ENCODE measurements around the gene PADI6. TPM values are rescaled to one million over a fixed set of nuclear protein-coding genes. Genes with fewer than 3 reads are reported as not detected.
"Not testable (repeated sequence)": the region's sequence is repeated elsewhere in the genome, so short reads cannot be mapped to it uniquely, and the experiment has no call there.

The PADI6 gene
- not detected for total RNA-seq

DNA sequence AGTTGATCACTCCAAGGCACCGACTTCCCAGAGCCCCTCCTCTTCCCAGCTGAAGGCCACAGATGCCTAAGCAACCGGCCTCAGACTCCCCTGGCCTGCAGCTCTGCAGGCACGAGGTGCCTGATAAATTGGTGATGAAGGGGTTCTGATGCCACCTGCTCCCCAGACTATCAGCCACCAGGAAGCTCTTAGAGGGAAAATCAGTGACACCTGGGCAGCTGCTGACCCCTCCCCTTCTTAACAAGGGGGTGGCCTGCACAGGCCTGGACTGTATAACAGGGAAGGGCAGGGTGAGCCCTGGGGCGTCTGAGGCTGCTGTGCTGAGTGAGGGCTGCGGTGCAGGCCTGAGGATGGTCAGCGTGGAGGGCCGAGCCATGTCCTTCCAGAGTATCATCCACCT, at the start of gene PADI6:
Gene PADI6, plus strand, starts transcription at position 301 of the 400 bp plus-strand sequence. Its CDS starts 50 bp downstream, at position 351.
- DNase-seq (ENCODE audit: low spot score): no peak

DNA sequence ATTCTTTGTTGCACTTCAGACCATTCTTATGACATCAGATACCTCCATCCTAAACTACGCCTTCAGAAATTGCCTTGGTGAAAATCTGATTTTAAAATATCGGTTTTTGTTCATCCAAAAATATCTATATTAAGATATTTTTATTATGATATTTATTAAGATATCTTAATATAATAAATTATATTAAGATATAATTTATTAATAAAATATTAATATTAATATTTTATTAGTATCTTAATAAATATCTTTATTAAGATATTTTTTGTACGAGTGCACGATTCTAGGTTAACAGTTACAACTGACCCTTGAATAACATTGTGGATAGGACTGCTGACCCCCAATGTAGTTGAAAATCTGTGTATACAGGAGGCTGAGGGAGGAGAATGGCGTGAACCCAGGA, 43.1 kb upstream of the PADI6 start:
- no peak for DNase-seq (ENCODE audit: low spot score)

DNA sequence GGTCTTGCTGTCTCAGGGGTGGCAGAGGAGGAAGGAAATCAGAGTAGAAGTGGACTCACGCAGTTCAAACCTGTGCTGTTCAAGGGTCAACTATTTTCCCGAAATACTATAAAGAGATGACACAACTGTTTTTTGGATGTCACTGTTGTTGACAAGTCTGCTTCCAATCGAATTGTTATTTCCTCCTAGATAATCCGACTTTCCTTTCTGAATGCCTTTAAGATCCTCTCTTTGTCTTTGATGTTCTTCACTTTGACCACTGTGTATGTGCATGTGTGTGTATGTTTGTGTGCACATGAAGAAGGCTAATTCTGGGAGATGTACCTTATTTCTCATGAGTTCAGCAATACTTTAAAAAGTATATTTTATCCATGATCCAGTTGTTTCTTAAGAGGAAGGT, 42.4 kb upstream of the PADI6 start:
- no peak for DNase-seq (ENCODE audit: low spot score)

DNA sequence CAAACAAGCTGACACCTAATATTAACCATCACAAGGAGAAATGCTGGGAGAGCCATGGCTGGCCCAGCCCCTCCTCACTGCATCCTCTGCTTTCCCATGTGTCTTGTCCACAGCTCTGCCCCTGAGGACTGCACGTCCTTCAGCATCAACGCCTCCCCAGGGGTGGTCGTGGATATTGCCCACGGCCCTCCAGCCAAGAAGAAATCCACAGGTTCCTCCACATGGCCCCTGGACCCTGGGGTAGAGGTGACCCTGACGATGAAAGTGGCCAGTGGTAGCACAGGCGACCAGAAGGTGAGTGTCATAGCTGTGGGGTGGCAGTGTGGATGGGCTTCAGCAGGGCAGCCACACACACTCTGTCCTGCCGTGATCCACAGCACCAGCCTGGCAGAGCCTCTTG, 41.1 kb upstream of the PADI6 start:
- no peak for DNase-seq (ENCODE audit: low spot score)

DNA sequence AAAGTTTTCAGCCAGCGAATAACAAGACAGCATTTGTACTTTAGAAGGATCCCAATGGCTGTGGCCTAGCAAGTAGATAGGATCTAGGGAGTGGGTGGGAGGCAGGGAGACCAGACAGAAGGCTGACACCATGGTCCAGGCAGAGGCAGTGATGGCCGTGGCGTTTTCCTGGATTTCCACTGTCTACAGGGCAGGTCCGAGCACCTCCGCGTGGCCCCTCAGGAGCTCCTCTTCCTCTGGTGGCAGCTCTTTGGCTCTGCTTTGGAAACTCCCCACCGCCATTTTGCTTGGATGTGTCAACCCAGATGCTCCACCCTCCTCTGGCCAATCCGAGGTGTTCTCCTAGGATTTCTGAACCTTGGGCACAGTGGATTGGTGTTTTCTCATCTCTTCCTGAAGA, 38.9 kb upstream of the PADI6 start:
- no peak for DNase-seq (ENCODE audit: low spot score)

DNA sequence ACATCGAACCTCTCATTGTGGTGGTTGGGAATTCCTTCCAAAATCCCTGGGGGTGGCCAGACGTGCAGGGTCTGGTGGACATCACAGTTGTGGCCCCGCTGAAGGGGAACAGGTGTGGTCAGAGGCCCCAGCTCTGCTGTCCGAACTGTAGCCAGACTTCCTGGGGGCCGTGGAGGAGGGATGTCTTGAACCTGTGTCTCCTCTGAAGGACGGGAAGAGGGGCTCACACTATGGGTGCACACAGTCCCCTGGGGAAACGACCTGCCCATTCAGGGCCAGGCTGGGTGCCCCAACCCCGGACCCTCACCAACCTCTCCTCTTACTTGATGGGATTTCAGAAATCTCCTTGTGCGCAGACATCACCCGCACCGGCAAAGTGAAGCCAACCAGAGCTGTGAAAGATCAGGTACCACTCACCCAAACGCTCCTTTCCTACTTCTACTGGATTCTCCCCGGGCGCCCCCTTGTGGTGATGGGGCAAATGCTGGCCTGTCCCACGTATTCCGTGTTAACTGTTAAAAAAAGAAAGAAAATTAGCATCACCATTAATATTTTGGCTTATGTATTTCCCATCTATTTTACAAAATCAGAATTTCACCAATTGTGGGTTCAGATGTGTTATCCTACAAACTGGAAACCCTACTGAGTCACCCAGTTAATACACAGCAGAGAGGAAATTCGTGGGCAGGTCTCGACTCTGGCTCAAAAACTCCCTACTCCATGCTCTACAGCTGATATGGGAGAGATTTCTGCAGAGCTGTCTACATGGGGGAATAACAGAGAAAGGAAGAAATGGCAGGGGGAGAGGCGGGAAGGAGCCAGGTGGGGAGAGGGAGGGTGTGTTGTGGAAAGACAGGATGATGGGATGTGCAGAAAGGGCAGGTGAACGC, 35.9 kb upstream of the PADI6 start:
- DNase-seq (ENCODE audit: low spot score): peak; percentile 51

DNA sequence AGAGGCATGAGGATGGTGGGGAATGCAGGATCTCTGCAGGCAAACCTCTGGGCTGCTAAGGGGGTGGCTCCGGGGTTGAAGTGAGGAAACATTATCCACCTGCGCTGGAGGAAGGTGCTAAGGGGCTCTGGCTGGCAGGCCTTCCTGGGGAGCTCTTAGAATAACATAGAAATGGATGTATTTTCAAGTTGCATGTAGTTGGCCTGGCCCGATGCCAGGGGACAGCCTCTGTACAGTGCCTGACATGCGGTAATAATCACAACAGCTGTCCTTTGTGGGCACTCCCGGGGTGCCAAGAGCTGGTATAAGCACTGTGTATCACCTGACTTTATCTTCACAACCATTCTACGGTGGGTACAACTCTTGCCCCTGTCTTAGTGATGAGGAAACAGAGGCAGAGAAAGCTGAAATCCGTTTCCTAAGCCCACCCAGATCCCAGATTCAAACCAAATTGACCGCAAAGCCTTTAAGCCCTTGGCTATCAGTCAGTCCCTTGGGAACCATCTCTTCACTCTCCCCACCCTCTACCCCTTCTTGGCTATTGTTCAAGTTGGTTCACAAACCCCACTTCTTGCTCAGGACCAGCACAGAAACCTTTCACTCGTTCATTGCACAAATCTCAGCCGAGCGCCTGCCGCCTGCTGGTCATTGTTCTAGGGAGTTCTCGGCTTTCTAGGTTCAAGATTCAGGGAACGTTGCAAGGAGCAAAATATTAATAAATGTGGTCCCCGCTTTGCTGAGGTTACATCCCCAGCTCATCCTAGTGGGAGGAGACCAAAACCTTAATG, 33.1 kb upstream of the PADI6 start:
- DNase-seq (ENCODE audit: low spot score): no peak

DNA sequence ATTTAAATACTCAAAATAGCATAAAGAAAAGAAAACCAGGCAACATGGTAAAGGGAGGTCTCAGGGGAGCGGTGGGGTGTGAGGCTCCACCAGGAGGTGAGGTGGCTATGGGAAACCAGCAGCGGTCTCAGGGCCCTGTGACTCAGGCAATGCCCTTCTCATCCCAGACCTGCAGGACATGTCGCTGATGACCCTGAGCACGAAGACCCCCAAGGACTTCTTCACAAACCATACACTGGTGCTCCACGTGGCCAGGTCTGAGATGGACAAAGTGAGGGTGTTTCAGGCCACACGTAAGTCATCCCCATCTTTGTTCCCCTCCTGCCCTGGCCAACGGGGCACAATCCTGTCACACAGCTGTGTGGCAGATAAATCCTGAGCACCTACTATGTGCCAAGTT, 32.5 kb upstream of the PADI6 start:
- DNase-seq (ENCODE audit: low spot score): no peak

DNA sequence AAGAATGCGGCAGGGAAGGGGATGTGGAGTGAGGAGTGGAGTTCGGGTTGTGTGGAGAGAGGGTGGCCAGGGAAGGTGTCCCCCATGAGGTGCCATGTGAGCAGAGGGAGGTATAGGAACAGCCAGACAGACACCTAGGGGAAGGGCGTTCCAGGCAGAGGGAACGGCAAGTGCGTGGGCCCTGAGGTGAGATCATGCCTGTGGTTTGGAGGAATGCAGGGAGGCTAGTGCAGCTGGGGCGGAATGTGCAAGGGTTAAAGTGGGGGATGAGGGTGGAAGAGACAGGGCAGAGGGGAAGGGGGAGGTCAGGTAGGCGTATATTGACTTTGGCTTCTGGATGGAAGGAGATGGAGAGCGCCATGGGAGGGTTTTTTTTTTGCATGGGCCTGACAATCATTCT, 31.6 kb upstream of the PADI6 start:
- no peak for DNase-seq (ENCODE audit: low spot score)

DNA sequence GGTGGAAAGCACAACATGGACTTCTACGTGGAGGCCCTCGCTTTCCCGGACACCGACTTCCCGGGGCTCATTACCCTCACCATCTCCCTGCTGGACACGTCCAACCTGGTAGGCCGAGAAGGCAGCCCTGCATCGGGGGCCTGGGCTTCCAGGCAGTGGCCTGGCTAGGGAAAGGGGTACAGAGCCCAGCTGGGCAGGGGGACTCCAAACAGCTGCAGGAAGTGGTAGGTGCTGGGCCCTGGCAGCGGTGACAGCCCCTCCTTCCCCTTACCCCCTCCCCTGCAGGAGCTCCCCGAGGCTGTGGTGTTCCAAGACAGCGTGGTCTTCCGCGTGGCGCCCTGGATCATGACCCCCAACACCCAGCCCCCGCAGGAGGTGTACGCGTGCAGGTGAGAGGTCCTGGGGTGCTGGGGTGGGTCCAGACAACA, 30.0 kb upstream of the PADI6 start:
- DNase-seq (ENCODE audit: low spot score): no peak

DNA sequence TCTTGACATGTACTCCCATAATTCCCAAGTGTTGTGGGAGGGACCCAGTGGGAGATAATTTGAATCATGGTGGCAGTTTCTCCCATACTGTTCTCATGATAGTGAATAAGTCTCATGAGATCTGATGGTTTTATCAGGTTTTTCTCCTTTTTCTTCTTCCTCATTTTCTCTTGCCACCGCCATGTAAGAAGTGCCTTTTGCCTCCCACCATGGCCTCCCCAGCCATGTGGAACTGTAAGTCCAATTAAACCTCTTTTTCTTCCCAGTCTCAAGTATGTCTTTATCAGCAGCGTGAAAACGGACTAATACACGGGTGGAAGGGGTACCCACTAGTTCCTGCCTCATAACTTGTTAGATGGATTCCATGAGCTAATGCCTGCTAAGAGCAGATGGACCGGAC, 26.5 kb upstream of the PADI6 start:
- DNase-seq (ENCODE audit: low spot score): not testable (repeated sequence)

DNA sequence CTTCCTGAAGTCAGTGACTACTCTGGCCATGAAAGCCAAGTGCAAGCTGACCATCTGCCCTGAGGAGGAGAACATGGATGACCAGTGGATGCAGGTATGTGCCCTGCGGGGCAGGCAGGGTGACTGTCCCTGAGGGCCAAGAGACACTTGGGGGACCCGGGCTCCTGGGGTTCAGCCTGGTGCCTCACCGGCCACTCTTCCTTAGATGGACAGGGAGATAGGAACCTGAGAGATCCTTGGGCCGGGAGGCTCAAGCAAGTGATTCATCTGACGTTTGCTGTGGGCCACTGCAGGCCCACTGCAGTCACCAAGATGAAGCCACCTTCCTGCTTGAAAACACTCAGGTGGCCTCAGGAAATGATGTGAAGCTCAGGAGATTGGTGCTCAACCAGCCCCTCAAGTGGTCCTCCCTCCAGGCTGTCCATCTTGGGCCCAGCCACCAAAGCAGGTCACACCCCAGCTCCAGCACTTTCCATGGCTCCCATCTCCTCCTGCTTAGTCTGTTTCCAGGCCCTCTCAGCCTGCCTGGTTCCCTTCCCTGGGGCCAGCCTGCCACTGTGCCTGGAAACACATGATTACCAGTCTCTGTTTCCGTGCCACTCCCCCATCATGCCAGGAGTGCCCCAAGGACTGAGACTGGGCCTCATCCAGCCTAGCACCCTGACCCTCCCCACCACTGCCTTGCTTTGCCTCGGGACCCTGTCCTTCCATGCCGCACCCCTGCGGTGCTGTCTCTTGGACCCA, 25.8 kb upstream of the PADI6 start:
- no peak for DNase-seq (ENCODE audit: low spot score)

DNA sequence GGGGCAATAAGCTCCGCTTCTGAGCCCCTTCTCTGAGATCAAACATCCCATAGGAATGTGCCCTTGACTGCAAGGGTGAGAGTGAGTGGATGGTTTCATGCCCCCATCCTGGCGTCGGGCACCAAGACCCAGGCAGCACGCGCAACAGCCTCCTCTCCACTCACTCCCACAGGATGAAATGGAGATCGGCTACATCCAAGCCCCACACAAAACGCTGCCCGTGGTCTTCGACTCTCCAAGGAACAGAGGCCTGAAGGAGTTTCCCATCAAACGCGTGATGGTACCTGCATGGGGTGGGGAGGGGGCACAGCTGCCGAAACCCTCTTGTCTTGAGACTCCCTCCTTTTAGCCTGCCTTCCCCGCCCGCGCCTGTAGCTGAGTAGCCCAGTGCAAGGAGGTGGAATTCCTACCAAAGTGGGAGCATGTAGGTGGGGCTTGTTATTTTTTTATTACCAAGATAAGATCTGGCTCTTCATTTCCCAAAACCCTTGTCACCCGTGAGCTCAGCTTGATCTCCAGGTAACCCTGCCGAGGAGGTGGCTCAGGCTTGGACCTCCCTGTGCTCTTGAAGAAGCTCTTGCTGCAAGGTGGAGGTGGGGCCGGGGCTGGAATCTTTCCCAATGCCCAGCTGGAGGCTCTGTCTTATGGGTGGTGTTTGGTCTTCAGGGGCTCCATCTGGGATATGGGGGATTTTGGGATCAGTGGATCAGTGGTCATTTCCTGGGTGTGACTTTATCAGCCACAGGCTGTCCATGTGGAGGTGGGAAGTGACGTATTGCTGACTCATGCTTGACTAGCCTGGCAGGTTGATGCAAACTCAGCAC, 24.0 kb upstream of the PADI6 start:
- DNase-seq (ENCODE audit: low spot score): no peak

DNA sequence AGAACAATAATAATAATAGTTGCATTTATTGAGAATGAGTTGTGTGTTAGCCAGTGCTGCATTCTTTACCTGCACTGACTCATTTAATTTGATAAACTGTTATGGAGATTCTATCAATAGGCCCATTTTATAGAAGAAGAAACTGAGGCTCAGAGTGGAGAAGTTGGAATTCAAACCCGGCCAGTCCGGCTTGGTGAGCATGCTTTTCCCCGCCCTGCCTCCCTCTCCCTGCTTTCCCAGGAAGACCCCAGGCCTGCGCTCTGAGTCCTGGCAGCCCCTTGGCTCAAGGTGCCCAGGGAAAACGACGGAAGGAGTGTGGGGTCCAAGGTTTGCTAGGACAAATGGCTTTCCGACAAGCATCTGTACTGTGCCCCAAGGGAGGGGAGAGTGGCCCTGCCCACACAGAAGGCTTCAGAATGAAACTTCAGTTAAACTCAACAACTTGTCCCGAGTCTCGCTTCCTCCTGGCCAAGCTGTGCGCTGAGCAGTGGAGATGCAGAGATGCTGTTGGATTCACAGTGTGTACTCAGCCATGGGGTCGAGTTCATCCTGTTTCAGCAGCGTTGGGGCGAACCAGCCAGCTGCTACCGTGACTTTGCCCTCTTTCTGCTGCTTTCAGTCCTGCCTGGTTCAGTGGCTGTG, 23.3 kb upstream of the PADI6 start:
- DNase-seq (ENCODE audit: low spot score): no peak

DNA sequence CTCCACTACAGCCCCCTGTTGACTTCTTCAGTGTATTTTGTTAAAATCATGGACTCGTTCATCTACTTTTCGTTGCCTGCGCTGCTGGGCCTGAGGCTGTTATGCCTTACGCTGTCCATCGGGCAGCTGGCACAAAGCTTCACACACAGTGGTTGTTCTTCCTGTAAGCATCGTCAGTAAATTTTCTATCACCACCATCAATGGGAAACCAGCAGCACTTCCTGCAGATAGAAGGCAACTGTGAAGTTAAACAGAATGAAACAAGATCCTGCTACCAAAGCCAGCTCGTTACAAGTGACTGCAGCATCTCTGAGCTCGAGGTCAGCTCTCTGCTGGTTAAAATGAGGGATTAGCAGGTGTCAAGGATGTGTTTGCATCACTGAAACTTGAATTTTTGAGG, 21.9 kb upstream of the PADI6 start:
- DNase-seq (ENCODE audit: low spot score): no peak

DNA sequence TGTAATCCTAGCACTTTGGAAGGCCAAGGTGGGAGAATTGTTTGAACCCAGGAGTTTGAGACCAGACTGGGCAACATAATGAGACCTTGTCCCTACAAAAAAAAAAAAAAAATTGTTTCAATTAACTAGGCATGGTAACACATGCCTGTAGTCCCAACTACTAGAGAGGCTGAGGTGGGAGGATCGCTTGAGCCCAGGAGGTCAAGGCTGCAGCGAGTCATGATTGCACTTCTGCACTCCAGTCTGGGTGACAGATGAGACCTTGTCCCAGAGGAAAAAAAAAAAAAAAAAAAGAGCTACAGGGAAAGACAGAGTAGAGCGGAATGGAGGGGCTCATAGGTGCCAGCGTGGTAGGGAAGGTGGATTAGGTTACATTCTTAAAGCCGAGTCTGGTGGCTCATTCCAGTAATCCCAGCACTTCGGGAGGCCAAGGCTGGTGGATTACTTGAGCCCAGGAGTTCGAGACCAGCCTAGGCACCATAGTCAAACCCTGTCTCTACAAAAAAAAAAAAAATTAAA, 21.0 kb upstream of the PADI6 start:
- no peak for DNase-seq (ENCODE audit: low spot score)

DNA sequence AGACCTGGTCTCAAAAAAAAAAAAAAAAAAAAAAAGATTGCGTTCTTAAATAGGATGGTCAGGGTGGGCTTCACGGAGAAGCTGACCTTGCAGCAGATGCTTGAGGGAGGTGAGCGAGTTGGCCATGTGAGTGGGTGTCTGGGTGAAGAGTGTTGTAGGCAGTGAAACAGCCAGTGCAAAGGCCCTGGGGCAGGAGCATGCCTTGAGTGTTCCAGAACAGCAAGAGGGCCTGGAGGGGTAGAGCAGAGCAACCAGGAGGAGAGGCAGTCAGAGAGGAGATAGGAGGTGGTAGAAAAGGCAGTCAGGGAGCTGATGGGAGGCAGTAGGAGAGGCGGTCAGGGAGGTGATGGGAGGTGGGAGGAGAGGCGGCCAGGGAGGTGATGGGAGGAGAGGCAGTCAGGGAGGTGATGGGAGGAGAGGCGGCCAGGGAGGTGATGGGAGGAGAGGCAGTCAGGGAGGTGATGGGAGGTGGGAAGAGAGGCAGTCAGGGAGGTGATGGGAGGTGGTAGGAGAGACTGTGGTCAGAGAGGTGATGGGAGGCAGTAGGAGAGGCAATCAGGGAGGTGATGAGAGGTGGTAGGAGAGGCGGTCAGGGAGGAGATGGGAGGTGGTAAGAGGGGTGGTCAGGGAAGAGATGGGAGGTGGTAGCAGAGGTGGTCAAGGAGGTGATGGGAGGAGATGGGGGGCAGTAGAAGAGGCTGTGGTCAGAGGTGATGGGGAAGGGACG, 20.2 kb upstream of the PADI6 start:
- DNase-seq (ENCODE audit: low spot score): no peak

DNA sequence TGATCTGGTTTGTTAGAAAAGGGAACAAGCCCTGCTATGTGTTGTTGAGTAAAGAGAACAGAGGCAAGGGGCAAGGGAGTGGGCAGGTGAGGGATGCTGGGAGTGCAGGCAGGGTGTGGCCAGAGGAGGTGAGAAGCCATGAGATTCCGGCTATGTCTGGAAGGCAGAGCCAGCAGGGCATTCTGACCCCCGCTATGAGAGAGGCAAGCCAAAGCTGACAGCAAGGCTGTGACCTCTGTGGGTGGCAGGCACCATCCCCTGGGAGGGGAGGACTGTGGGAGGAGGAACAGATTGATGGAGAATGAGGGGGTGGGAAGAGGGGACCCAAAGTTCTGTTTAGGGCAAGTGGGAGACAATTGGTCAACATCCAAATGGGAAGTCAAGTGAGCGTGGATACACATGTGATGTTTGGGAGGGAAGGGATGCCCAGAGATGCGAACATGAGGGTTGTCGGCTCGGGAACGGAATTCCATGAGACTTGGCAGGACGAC, 19.5 kb upstream of the PADI6 start:
- DNase-seq (ENCODE audit: low spot score): no peak

DNA sequence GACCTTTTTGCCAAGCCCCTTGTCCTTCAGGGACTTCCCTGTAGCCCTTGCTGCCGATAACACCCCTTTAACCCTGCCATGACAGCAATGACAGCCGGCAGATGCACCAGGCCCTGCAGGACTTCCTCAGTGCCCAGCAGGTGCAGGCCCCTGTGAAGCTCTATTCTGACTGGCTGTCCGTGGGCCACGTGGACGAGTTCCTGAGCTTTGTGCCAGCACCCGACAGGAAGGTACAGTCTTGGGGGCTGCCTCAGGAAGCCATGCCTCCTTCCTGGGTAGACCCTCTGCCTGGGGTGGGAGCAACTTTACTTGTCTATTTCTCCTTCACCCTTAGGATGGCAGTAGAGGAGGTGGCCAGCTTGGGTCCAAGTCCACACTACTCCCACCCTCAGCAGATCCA, 16.1 kb upstream of the PADI6 start:
- DNase-seq (ENCODE audit: low spot score): no peak
